ENCODE results near the gene JOSD2.

Gene JOSD2

DNA sequence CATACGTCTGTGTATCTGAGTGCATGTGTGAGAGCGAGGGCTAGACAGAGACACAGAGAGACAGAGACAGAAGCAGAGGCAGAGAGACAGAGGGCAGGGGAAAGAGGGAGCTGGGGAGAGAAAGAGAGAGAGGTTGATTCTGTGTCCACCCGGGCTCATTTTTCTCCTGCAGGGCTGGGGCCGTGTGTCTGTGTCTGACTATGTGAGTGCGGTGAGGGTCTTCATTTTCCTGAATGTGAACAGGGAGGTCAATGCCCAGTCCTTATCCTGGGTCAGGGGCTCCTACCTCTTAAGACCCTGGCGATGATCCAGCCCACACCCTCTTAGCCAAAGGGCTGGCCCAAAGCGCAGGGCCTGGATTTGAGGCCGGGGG is 39.6 kb upstream of the JOSD2 start:
- no peak overlapping the region for H3K27ac Mint-ChIP-seq
- no peaks in the 10 kb centered on the region for H3K9me3 Mint-ChIP-seq
- peaks cover 62 to 70% of the 10 kb centered on the region in 2 donors for H3K27me3 Mint-ChIP-seq
- peaks cover 9% of the 10 kb centered on the region in 2 donors for H3K4me1 Mint-ChIP-seq
- H3K36me3 Mint-ChIP-seq, result no peaks in the 10 kb centered on the region
- no peak for DNase-seq
- no peak for ATAC-seq (replicated peaks)
- no peak overlapping the region for H3K4me3 Mint-ChIP-seq

DNA sequence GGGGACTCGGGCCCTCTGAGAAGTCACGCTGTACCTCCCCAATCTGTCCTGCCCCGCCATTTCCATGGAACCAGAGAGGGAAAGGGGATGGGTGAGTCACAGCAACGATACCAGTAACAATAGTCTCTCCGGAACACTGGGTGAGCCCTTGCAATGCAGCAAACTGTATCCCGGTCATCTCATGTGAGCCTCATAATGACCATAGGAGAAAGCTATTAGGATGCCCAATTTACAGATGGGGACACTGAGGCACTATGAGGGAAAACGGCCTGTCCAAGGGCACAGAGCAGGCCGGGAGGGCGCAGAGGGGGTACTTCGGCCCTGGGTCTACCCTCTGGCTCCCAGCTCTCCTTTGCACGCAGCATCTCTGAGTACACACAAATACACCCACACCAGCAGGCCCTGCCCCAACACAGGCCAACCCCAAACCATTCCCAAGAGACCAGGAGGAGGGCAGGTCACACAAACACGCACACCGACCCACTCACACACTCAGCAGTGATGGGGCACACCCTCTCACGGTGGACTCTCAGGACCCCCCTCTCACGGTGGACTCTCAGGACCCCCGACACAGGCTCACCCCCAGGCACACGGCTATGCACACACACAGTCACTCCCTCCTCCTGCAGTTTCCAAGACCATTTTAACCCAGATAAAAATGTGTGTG is 39.1 kb upstream of the JOSD2 start:
- H3K9me3 Mint-ChIP-seq, result no peaks in the 10 kb centered on the region
- H3K4me3 Mint-ChIP-seq, result no peak overlapping the region
- peaks cover 56 to 65% of the 10 kb centered on the region in 2 donors for H3K27me3 Mint-ChIP-seq
- DNase-seq (no peak), ATAC-seq (replicated peaks) (no peak)
- peaks cover 6 to 9% of the 10 kb centered on the region in 2 donors for H3K4me1 Mint-ChIP-seq
- no peaks in the 10 kb centered on the region for H3K36me3 Mint-ChIP-seq
- H3K27ac Mint-ChIP-seq, result no peak overlapping the region

DNA sequence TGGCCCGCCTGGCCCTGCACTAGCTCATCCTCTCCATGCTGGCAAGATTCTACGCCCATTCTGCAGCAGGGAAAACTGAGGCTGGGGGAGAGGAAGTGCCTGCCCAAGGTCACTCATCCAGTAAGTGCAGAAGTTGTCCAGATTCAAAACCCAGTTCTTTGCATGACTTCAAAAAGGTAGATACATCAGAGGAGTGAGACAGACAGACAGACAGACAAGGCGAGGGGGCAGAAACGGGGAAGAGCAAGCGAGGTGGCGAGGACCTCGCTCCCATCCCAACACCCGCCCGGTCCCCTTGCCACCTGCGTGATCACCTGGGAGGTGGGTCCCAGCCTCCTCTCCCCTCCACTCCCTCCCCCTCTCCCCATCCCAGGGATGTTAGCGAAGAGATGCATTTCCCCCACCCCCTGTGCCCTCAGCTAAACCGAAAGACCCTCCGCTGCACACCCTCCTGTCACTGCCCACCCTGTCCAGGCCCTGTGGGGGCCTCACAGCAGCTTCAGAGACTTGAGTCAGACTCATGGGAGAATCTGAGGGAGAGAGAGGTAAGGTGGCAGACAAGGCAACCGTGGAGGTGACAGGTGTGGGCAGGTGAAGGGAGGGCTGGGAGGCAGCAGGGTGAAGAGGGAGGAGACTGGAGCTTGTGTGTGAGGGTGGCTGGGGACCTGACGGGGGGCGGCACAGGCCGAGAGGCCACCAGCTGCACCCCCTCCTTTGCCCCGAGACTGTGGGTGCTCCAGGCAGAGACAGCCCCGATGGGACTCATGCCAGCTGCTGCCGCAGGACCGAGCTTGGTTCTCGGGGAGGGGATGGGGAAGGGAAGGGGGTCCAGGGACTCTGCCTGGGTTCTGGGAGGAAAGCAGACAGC is 38.3 kb upstream of the JOSD2 start:
- Mint-ChIP-seq H3K27me3 (peaks cover 49 to 58% of the 10 kb centered on the region in 2 donors), H3K27ac (no peak overlapping the region), H3K4me3 (no peak overlapping the region), H3K9me3 (no peaks in the 10 kb centered on the region), H3K4me1 (peaks cover 6 to 9% of the 10 kb centered on the region in 2 donors), H3K36me3 (no peaks in the 10 kb centered on the region)
- DNase-seq, result no peak
- ATAC-seq (replicated peaks), result no peak

DNA sequence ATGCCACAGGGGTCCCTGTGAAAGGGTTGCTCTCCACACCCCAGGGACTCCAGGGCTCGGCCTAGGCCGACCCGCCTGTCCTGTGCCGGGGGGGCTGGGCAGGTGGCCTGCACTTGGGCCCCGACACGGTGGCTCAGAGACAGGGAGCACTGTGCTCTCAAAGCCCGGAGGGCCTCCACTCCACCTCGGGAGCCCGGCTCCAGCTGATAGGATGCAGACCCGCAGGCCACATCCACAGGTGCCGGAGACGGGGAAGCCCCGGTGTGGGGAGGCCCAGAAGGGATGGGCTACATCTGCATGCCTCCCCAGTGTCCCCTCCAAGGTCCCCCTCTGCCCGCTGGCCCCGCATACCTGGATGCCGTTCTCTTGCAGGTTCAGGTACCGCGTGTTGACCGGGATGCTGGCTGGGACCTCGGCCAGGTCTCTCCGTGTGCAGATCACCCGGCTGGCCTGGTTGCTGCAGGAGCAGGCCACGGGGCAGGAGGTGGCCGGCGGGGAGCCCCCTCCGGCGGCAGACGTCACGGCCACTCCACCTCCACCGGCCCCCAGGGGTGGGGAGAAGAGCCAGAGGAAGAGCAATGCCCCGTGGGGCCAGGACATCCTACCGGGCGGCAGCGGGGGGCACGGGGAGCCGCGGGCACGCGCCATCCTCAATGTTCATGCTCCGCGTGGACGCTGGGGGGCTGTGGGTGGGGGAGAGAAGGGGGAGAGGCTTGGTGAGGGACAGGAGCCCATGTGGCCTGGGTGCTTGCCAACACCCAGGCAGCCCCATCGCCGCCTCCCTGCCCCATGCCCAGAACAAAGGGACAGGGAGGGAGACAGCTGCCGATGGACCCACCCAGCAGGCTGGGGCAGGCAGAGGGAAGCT is 37.4 kb upstream of the JOSD2 start:
- Mint-ChIP-seq H3K36me3 (no peaks in the 10 kb centered on the region), H3K27me3 (peaks cover 42 to 49% of the 10 kb centered on the region in 2 donors), H3K9me3 (no peaks in the 10 kb centered on the region), H3K4me1 (peaks cover 6 to 9% of the 10 kb centered on the region in 2 donors), H3K27ac (no peak overlapping the region), H3K4me3 (no peak overlapping the region)
- ATAC-seq (replicated peaks) (no peak), DNase-seq (no peak)

DNA sequence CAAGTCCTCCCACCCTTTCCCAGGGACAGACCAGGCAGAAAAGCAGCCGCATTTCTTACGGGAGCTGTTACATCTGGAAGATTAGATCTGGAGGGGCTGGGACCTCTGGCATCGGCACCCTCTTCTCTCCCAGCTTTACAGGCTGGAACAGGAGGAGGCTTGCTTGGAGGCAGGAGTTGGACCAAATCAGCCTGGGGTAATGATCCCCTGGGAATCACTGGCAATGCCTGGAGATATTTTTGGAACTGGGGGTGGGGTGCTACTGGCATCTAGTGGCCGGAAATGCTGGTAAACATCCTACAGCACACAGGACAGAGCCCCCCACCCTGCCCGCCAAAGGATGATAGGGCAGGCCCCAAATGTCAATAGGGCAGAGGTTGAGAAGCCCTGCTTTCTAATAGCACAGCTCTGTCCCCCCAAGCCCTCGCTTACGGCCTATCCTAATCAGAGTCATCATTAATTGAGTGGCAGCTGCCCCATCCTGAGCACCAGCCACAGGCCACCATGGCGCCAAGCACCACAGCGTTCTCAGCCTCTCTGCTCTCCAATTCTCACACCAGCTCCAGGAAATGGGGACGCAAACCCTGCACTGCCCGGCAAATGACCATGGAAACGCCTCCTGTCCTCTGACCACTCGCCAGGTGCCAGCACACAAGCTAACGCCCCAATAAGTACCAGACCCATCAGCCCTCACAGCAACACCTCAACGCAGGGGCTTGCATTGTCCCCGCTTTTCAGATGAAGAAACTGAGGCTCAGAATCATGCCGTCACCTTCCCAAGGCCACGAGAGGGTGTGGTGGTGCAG is 36.6 kb upstream of the JOSD2 start:
- H3K4me1 Mint-ChIP-seq, result peaks cover 6 to 9% of the 10 kb centered on the region in 2 donors
- peaks cover 34 to 41% of the 10 kb centered on the region in 2 donors for H3K27me3 Mint-ChIP-seq
- DNase-seq (no peak), ATAC-seq (replicated peaks) (no peak)
- H3K9me3 Mint-ChIP-seq, result no peaks in the 10 kb centered on the region
- H3K27ac Mint-ChIP-seq, result no peak overlapping the region
- H3K4me3 Mint-ChIP-seq, result no peak overlapping the region
- no peaks in the 10 kb centered on the region for H3K36me3 Mint-ChIP-seq

DNA sequence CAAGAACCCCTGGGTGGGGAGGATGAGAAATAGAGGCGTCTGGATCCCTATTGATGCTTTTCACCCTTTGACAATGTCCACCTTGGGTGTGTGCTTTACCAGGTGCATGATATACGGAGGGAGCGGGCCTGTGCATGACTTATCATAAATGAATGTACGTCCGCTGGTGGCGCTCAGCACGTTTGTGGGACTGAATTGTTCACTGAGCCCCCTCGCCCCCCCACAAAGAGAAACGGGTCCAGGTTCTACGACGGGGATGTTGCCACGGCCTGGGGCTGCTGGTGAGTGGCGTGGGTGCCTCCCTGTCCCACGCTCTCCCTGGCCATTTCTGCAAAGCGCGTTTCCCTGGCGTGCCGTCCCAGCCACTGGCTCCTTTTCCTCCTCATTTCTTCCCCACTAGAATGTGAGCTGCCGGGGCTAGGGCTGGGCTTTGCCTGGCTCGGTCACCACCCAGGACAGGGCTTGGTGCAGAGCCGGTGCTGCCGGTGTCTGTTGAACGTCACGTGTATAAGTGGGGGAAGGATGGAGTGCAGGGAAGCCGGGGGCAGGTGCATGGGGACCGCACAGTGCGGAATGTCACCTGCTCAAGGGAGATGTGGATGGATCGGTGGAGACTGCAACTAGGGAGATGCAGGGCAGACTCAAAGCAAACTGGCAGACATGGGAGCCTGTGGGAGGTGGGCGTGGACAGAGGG is 35.7 kb upstream of the JOSD2 start:
- Mint-ChIP-seq H3K4me3 (no peak overlapping the region), H3K4me1 (peaks cover 4% of the 10 kb centered on the region in 2 donors), H3K36me3 (no peaks in the 10 kb centered on the region), H3K27ac (no peak overlapping the region), H3K27me3 (peaks cover 29 to 37% of the 10 kb centered on the region in 2 donors), H3K9me3 (no peaks in the 10 kb centered on the region)
- DNase-seq, result no peak
- ATAC-seq (replicated peaks), result no peak

DNA sequence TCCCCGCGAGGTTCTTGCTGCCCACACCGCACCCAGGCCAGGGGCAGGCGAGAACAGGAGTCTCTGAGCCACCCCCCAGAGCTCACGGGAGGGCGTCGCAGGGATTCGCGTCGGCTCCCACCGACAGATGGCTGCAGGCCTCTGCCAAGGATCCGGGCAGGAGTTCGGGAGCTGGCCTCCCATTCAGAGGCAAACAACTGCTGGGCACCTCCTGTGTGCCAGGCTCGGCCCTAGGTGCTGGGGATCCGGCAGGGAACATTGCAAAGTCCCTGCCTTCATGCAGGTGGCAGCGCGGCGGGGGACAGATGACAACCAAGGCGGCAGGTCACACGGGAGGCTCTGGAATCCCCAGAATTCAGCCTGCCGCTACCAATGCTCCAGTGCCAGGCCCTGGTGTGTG is 32.0 kb upstream of the JOSD2 start:
- ATAC-seq (replicated peaks) (no peak), DNase-seq (no peak)
- Mint-ChIP-seq H3K36me3 (no peaks in the 10 kb centered on the region), H3K27ac (no peak overlapping the region), H3K4me3 (no peak overlapping the region), H3K4me1 (peaks cover 0 to 3% of the 10 kb centered on the region in 2 donors), H3K27me3 (peaks cover 8 to 14% of the 10 kb centered on the region in 2 donors), H3K9me3 (no peaks in the 10 kb centered on the region)

DNA sequence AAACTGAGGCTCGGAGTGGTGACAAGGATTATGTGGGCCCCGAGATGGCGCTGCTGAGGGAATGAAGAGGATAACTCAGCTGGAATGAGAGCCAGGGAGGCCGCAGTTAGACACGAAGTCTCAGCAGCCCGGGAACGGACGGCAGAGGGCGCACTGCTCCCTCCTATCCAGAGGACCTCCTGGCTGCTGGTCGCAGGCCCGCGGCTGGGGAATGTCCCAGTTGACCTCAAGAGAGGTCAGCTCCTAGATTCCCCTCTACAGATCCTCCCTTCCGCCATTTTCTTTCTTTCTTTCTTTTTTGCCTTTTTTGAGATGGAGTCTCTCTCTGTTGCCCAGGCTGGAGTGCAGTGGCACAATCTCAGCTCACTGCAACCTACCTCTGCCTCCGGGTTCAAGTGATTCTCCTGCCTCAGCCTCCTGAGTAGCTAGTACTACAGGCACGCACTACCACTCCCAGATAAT is 26.8 kb upstream of the JOSD2 start:
- ATAC-seq (replicated peaks), result peak; percentile 78 to 79
- Mint-ChIP-seq H3K4me1 (peaks cover 2 to 7% of the 10 kb centered on the region in 2 donors), H3K36me3 (peaks cover 0 to 5% of the 10 kb centered on the region in 2 donors), H3K9me3 (peaks cover 5 to 8% of the 10 kb centered on the region in 2 donors), H3K27ac (no peak overlapping the region), H3K4me3 (no peak overlapping the region), H3K27me3 (peaks cover 20 to 23% of the 10 kb centered on the region in 2 donors)
- peak; percentile 50 for DNase-seq

DNA sequence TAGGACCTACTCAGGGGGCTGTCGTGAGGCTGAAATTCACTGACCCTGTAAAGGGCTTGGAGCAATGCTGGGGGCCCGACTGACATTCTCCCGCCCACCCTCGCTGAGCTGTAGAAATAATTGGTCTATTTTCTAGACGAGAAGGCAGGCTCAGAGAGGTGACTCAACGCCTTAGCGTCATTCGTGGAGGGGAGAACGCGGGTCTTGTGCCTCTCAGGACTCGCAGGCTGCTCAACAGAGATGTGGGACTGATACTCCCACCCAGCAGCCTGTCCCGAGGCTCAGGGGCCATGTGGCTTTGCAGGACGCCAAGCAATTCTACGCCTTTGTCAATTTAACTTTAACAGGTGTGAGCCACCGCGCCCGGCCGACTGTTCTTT is 26.3 kb upstream of the JOSD2 start:
- Mint-ChIP-seq H3K4me3 (no peak overlapping the region), H3K27me3 (peaks cover 25 to 28% of the 10 kb centered on the region in 2 donors), H3K4me1 (peaks cover 2 to 7% of the 10 kb centered on the region in 2 donors), H3K27ac (no peak overlapping the region), H3K36me3 (peaks cover 3 to 9% of the 10 kb centered on the region in 2 donors), H3K9me3 (peaks cover 8 to 13% of the 10 kb centered on the region in 2 donors)
- ATAC-seq (replicated peaks) (peak in 1 of 2 donors; percentile 10), DNase-seq (no peak)

DNA sequence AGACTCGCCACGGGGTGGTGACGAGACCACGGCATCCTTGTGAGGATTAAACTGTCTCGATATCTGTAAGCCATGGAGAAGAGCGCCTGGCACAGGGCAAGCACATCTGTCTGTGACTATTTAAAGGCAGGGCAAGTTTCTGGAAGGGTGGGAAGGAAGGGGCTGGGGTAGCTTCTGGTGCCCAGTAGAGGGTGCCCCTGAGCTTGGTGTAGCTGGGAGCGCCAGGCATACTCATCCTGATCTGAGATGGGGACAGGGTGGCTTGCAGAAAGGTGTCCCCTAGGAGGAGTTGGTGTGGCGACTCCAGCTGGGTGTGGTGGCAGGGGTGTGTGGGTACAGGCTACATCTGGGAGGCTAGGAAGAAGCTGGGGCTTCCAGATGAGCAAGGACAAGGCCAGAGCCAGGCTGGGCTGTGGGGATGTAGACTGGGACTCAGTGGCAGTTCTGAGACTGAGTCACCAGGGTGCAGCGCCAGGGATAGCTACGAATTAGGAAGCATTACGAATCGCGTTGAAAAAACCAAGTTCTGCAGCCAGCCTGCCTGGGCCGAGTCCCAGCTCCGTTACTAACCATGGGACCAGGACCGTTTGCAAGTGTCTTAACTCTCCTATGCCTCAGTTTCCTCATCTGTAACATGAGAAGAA is 25.8 kb upstream of the JOSD2 start:
- H3K4me3 Mint-ChIP-seq, result no peak overlapping the region
- H3K27ac Mint-ChIP-seq, result no peak overlapping the region
- H3K36me3 Mint-ChIP-seq, result peaks cover 5 to 11% of the 10 kb centered on the region in 2 donors
- ATAC-seq (replicated peaks) (no peak), DNase-seq (no peak)
- H3K9me3 Mint-ChIP-seq, result peaks cover 10 to 16% of the 10 kb centered on the region in 2 donors
- H3K4me1 Mint-ChIP-seq, result peaks cover 2 to 7% of the 10 kb centered on the region in 2 donors
- H3K27me3 Mint-ChIP-seq, result peaks cover 25 to 28% of the 10 kb centered on the region in 2 donors

DNA sequence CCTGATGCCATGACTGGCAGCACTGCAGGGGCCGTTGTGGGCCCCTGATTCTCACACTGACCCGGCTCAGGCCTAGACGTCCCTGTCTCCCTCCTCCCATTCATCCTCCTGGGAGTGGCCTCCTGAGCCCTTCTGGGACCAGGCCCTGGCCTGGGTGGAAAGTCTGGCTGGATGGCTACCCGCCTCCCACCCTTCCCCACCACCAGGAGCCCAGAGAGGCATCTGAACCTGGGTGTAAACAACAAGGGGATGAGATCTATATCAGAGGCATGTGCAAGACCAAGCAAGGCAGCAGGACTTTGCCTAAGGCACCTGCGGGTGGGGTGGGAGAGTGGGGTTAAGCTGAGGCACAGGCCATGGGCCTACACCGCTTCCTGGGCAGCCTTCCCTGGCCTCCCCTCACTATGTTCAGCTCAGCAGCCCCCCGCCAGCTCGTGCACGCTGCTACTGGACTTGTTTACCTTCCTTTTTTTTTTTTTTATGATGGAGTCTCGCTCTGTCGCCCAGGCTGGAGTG is 24.7 kb upstream of the JOSD2 start:
- ATAC-seq (replicated peaks) (no peak), DNase-seq (no peak)
- Mint-ChIP-seq H3K27ac (no peak overlapping the region), H3K27me3 (peaks cover 31 to 32% of the 10 kb centered on the region in 2 donors), H3K4me3 (no peak overlapping the region), H3K9me3 (peaks cover 10 to 16% of the 10 kb centered on the region in 2 donors), H3K4me1 (peaks cover 2 to 7% of the 10 kb centered on the region in 2 donors), H3K36me3 (peaks cover 5 to 11% of the 10 kb centered on the region in 2 donors)

DNA sequence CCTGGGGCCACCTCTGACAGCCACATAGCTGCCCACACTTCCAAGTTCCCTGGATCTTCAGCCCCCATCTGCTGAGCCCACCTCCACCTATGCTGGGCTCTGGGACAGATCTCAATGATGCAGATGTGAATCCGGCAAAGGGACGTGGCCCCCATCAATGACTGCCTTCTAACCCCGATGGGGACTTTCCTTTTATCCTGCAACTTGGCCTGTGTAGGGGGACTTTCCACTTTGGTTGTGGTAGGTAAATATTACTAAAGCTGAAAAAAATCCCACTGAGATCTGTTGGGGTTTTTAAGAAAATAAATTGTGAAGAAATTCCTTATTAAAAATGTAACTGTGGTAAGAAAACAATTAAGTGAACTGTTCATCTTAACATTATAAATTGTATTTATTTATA is 23.5 kb upstream of the JOSD2 start:
- ATAC-seq (replicated peaks), result no peak

More for the DNA sequence above, 23.5 kb upstream of the JOSD2 start:
- no peak overlapping the region for H3K27ac Mint-ChIP-seq
- H3K4me1 Mint-ChIP-seq, result peaks cover 2 to 7% of the 10 kb centered on the region in 2 donors
- DNase-seq, result no peak
- H3K27me3 Mint-ChIP-seq, result peaks cover 39 to 40% of the 10 kb centered on the region in 2 donors
- H3K36me3 Mint-ChIP-seq, result peaks cover 5 to 11% of the 10 kb centered on the region in 2 donors
- peaks cover 10 to 16% of the 10 kb centered on the region in 2 donors for H3K9me3 Mint-ChIP-seq
- no peak overlapping the region for H3K4me3 Mint-ChIP-seq
